GM12873 (cell line): ENCODE data around the gene GNS.

Experiments used
- CTCF ChIP-seq: IDR thresholded peaks from 2 replicates; pipeline ENCODE4 v1.5.1; 2012; ENCODE audit warnings: low read depth, mild to moderate bottlenecking, moderate library complexity, low read length, control low read depth; ENCODE audit not compliant: insufficient read depth; ENCODE audit errors: missing control alignments

Gene GNS

DNA sequence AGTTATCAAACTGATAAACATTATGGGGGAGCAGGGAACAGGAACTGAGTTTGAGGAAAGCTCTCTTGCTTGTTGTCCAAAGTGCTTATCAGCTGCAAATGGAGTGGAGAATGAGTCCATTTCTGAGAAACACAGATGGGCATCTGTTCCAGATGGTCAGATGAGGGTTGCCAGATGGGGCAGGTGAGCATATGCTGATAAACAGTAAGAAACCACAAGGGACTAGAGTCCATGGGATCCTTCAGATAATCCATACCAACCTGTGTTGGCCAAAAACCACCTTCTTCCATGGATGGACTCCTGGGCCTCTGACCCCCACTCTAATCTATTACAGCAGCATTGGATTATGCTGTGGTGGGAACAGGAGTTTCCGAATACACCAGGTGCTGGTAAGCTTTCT, 38.3 kb downstream of the GNS start:
- TF ChIP-seq CTCF: no peak

DNA sequence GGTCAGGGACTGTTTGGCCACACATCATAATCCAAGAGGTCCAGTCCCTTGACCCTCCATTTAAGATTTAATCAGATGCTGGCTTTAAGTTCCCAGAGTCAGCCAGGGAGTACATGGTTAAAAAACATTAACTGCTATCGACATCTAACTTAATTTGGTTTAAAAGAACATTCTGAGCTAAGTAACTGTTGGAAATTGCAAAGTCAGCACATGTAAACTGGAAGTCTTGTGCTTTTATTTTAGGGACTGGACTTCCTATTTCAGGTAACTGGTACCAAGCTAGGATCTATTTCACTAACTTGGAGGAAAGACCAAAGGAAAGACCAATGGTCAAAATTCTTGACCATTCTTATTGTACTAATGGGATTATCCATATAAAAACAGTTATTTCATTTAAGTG, 40.6 kb downstream of the GNS start:
- no peak for TF ChIP-seq CTCF

DNA sequence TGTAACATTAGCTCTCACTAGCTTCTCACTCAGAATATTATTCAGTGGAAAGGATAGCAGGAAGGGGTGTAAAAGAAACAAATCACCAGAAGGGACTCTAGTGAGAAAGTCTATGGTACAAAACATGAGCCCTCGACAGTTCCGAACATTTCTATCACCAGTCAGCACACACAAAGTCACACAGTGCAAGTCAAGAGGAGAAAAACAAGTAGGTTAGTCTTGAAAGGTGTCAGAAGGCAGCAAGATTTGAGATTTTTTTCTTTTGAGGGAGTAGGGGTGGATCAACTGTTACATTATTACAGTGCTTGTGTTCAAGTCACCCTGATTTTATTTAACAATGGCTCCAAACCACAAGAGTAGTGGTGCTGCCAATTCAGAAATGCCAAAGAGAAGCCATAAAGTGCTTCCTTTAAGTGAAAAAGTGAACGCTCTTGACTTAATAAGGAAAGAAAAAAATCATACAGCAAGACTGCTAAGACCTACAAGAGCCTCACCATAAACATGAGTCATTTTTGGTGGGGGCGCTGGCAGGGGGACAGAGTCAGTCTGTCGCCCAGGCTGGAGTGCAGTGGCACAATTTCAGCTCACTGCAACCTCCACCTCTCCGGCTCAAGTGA, 42.3 kb downstream of the GNS start:
- no peak for TF ChIP-seq CTCF

GRCh38 chr12:64716371-64716770, 42.8 kb downstream of the GNS start:
- TF ChIP-seq CTCF: no peak

DNA sequence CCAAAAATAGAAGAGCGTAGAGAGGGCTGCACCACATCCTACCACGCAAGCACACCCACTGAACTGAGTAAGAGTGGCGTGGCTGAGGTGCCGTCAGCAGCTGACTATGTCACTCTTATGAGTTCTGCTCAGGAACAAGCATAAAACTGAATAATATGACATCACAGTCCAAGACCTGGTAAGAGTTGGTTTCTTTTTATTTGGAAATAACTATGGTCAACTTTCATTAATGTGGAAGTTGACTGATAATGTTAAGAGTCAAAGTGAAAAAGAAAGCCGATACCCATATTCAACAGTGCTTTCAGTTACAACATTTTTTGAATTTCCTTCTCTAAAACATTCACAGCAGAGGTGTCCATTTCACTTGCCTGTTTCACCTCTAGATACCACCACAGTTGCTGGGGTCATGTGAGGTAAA, 44.6 kb downstream of the GNS start:
- no peak for TF ChIP-seq CTCF

DNA sequence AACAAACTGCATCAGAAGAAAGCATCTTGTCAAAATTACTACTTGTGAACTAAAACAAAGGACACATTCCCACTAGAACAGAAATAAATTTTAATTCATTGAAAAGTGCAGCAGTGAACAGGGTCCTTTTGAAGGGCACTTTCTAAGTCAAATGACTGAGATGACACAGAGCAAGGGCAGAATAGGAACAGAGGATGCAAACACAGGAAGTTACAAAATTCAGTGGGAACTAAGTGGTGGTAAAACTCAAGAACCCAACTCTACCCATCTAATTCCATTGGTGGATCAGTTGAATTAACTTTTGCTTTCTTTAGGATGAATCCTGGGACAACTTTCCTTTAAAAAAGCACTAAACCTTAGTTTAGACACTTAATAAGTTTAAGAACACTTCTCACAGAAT, 45.8 kb downstream of the GNS start:
- no peak for TF ChIP-seq CTCF

DNA sequence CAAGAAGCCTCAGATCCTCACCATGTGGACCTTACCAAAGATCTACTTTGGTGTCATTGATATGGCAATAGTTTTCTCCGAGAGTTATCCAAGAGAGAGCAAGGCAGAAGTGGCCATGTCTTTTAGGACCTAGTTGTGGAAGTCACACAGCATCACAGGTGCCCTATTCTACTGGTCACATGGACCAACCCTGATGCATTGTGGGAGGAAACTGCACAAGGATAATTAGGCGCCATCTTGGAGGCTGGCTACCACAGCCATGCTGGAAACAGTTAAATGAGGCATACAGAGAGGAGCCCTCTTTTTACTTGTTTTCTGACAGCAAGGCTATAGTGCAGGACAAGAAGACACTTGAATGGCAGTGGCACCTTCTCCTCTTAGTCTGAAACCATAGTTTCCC, 49.8 kb downstream of the GNS start:
- TF ChIP-seq CTCF: no peak
